Activated T-helper 1 cell treated with anti-CD3 and anti-CD28 coated beads, Interleukin-2, amount 50 U/mL, for 16 hours (primary cell): ENCODE results near the gene RNFT2.
"Not testable (repeated sequence)": the region's sequence is repeated elsewhere in the genome, so short reads cannot be mapped to it uniquely, and the experiment has no call there.

Source experiments
- DNase-seq, 2 donors: peaks; one replicate each; pipeline ENCODE4 v3.0.0-alpha.2; 2020; ENCODE audit warnings: low read depth in 1 of 2, low spot score in 1 of 2

Gene RNFT2

GRCh38 chr12:116710370-116711150 lies 27.6 kb upstream of the RNFT2 start:
- no peak for DNase-seq

DNA sequence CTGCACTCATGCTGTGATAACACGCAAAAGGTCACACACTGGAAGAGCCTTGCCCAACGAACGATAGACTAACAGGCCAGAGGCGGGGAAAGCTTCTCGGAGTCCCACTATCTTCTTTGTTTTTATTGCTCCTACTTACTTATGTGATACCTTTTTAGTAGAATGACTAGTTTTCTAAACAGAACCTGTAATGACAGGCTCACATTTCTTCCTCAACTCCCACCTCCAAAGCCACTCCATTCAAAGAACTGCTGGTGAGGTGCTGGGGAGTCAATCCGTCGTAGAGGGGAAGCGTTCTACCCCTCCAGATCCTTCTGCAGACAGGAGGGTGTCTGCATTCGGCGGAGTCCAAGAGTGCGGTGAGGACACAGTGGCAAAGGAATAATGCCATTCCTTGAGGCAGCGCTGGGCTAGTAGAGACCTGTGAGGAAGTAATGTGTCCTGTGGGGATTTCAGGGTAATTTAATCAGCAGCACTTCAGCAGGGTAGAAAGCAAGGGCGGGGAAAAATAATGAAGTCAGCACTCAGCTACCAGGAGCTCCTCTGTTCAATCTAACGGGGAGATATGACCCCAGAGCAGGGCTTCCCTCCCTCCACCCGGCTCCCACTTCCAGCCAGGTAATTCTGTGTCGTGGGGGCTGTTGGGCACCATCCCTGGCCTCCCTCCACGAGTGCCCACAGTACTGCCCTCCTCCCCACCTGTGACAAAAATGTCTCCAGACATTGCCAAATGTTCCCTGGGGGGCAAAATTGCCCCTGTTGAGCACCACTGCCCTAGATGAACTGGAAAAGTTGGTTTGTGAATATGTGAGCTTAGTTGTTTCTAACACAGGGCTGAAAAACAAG lies 25.4 kb upstream of the RNFT2 start:
- DNase-seq = no peak

DNA sequence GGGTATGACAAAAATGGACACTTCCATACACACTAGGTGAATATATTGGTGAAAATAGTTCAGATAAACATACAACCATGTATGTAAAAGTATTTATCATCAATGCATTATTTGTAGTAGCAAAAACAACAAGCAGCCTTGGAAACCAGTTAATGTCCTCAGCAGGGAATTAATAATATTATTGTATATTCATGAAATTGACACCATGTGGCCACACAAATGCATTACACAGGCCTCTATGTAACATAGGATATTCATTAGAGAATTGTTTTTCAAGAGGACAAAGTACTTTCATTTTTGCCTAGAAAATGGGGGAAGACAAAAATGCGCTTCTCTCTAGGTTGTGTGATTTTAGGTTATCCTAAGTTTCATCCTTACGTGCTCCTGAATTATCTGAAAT lies 24.6 kb upstream of the RNFT2 start:
- DNase-seq = no peak

GRCh38 chr12:116714175-116714574 lies 23.9 kb upstream of the RNFT2 start:
- no peak for DNase-seq

GRCh38 chr12:116717466-116718437 lies 20.4 kb upstream of the RNFT2 start:
- DNase-seq = no peak

DNA sequence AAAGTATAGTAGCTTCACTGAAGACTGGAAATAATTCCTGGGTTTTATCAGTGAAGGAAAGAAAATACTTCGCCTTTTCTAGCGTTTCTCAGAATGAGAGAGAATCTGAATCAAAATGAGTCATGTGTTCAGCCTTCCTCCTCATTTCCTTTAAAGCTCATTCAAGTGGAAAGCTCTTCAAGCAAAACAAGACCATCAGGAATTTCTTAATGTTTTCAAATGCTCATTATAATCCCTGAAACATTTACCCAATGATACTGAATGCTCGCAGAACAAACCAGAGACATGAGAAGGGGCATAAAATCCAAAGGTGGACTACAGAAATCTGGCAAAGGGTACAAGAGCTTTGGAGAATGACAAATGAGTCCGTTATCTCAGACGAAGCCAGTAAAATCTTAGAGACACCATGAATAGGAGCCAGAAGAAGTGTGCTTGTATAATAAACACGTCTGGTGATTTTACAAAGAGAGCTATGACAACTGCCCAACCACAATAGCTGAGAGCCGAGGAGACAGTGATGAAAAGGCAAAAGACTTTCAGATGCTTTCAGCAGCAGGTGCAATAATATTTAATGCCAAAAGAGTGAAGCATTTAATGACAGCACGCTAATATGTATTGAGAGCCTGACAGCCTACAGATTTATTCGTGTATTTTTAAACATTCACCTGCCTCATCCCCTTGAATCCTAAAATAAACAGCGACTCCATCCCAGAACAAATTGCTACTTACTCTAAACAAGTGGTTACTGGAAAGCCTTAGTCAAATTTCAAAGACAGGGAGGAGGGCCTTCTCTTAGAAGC lies 19.3 kb upstream of the RNFT2 start:
- no peak for DNase-seq

- no peak for DNase-seq
Observed at GRCh38 chr12:116719731-116720528, 18.2 kb upstream of the RNFT2 start.

DNA sequence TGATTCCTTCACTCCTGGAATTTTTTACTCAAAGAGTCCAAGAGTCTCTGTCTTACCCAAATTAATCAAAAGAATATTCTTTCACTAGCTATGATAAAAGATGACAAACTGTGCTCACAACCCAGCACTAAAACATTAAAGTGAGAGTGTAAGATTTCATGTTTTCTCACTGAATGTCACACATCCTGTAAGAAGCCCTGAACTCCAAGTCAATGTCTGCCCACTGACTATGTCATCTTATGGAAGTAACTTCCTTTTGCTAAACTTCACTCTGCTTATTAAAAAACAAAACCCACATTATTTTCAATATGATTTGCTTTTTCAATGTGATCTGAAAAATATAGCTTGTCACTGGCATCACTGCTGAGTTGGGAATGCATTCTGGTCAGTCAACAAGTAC lies 15.9 kb upstream of the RNFT2 start:
- DNase-seq = no peak

GRCh38 chr12:116726694-116727093 lies 11.4 kb upstream of the RNFT2 start:
- DNase-seq = no peak

DNA sequence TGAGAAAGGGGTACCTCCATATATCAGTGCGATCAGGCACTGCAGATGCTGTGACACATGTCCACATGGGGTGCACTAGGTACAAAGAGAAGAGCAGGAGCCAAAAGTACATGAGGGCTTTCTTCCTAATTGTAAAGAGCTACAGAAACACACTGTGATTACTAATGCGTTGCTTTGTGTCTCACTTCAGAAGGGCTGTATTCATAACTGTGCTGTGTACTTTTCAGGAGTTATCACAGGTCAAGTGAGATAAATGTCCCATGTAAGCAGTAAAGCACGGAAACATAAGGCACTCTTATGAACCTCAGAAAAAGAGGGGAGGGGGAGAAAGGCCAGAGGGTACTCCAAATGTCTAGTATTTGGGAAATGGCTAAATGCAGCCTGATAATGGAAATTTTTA lies 10.9 kb upstream of the RNFT2 start:
- DNase-seq = no peak

DNA sequence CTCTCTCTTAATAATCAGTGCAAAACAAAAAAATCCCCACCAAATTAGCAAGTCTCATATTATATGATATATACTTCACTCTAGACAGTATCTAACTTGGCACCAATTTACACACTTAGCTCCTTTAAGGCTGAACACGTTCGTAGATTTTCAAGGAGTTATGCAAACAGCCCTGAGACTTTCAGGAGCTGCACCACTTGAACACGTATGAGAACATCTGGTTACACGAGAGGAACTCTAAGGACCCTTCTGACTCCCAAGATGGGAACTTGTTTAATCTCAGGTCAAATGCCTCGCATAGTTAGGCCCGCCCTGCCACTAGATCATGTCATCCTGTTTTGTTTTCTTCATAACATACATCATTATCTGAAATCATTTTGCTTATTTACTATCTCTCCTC lies 10.2 kb upstream of the RNFT2 start:
- DNase-seq = no peak

DNA sequence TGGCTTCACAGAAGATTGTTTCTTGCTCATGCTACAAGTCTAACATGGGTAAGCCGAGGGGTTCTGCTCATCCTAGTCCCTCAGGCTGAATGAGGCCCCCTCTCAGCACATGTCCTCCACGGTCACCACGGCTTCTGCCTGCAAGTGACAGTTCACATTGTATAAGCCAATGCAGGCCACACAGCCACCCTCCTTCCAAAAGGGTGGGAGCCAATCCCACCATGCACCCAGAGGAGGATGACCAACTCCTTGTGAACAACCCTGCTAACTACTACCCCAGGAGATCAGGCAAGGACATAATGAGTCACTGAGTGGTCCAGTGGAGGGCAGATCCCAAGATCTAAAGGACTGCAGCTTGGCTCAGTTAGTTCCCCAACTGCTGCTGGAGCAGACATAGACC lies 6.3 kb upstream of the RNFT2 start:
- no peak for DNase-seq

- DNase-seq = no peak
Observed at GRCh38 chr12:116734156-116734768, 3.9 kb upstream of the RNFT2 start.

- DNase-seq = no peak
Observed at GRCh38 chr12:116735084-116735483, 3.0 kb upstream of the RNFT2 start.

GRCh38 chr12:116735951-116736599 lies 2.0 kb upstream of the RNFT2 start:
- DNase-seq = no peak

- no peak for DNase-seq
Observed at GRCh38 chr12:116736962-116737773, 947 bp upstream of the RNFT2 start.

DNA sequence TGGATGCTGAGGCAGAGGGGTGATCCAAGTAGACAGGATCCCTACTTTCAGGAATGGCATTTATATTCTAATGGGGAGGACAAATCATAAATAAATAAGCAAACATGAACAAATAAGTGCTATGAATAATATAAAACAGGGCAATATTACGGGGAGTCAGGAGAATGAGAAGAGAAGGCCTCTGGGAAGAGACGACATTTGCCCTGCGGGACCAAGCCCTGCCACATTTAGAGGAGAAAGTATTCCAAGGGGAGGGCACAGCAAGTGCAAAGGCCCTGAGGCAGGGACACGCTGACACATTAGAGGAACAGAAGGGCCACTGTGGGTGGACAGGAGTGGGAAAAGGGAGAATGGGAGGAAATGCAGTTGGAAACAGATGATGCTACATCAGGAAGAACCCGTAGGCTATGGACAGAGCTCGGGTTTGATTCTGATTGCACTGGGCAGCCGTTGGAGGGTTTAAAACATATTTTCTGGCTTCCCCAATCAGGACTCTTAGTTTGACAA lies 1.3 kb downstream of the RNFT2 start:
- DNase-seq = no peak

GRCh38 chr12:116742787-116743186 lies 4.7 kb downstream of the RNFT2 start:
- DNase-seq = not testable (repeated sequence)
